Type B pancreatic cell (in vitro differentiated cells): ENCODE data around the gene CES3. TPM values are rescaled to one million over a fixed set of nuclear protein-coding genes. Genes with fewer than 3 reads are reported as not detected.
A peak's percentile ranks its signal among the peaks of the same experiment; 100 is the strongest.

ENCODE experiments used
- DNase-seq: peaks from one replicate; pipeline ENCODE4 v3.0.0; 2021; ENCODE audit warnings: mixed read lengths; ENCODE audit not compliant: unreplicated experiment; ENCODE audit errors: extremely low spot score
- H3K27ac Mint-ChIP-seq: 2 replicates; pipeline ENCODE4 v1.8.0; 2021; ENCODE audit warnings: mild to moderate bottlenecking, mixed read lengths
- H3K27me3 Mint-ChIP-seq: 2 replicates; pipeline ENCODE4 v1.8.0; 2021; ENCODE audit warnings: mixed read lengths
- H3K36me3 Mint-ChIP-seq: 2 replicates; pipeline ENCODE4 v1.8.0; 2021; ENCODE audit warnings: mixed read lengths
- H3K4me1 Mint-ChIP-seq: one replicate; pipeline ENCODE4 v1.8.0; 2021; ENCODE audit warnings: mixed read lengths; ENCODE audit not compliant: unreplicated experiment
- H3K4me3 Mint-ChIP-seq: 2 replicates; pipeline ENCODE4 v1.8.0; 2021; ENCODE audit warnings: mild to moderate bottlenecking, mixed read lengths
- H3K9me3 Mint-ChIP-seq: 2 replicates; pipeline ENCODE4 v1.8.0; 2021; ENCODE audit warnings: mixed read lengths
- CTCF ChIP-seq: fragments of 200-600 bp; sonication (generic); conservative IDR thresholded peaks from 2 replicates; pipeline ENCODE4 v1.5.0; 2021; ENCODE audit warnings: antibody characterized with exemption, mild to moderate bottlenecking
- total RNA-seq: library from RNA; stranded (reverse); gene quantifications from 2 replicates; pipeline ENCODE4 v1.2.1, GENCODE V29; 2021; ENCODE audit warnings: low replicate concordance

Gene CES3
- total RNA-seq, 1 donor from 2014 or later = 1.1 TPM

- Mint-ChIP-seq H3K36me3 (no peaks in the 10 kb centered on the region), H3K4me1 (peaks cover 33% of the 10 kb centered on the region), H3K9me3 (no peaks in the 10 kb centered on the region), H3K4me3 (no peak overlapping the region), H3K27ac (no peak overlapping the region), H3K27me3 (peaks cover 6% of the 10 kb centered on the region)
- no peak for TF ChIP-seq CTCF
- DNase-seq = peak; percentile 45
Observed at GRCh38 chr16:67021321-67021720, 60.3 kb downstream of the CES3 start.

- DNase-seq = no peak
- H3K4me3 Mint-ChIP-seq = no peak overlapping the region
- H3K36me3 Mint-ChIP-seq = no peaks in the 10 kb centered on the region
- H3K9me3 Mint-ChIP-seq = no peaks in the 10 kb centered on the region
- H3K27ac Mint-ChIP-seq = no peak overlapping the region
- no peak for TF ChIP-seq CTCF
- peaks cover 28% of the 10 kb centered on the region for H3K4me1 Mint-ChIP-seq
- H3K27me3 Mint-ChIP-seq = peaks cover 5% of the 10 kb centered on the region
Observed at GRCh38 chr16:67022531-67023214, 61.6 kb downstream of the CES3 start.

DNA sequence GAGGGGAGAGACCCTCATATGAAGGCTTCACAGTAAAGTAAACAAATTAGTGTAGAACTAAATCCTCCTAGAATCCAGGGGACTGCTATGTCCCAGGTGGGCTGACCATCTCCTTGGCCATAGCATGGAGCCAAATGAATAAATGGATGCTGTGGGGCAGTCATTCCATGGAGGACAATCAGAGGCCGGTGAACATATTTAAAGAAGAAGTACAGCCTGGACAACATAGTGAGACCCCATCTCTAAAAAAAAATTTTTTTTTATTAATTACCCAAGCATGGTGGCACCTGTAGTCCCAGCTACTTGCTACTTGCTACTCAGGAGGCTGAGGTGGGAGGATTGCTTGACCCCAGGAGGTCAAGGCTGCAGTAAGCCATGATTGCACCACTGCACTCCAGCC lies 62.6 kb downstream of the CES3 start:
- no peaks in the 10 kb centered on the region for H3K36me3 Mint-ChIP-seq
- peaks cover 28% of the 10 kb centered on the region for H3K4me1 Mint-ChIP-seq
- DNase-seq = no peak
- H3K9me3 Mint-ChIP-seq = no peaks in the 10 kb centered on the region
- no peak overlapping the region for H3K27ac Mint-ChIP-seq
- H3K27me3 Mint-ChIP-seq = peaks cover 3% of the 10 kb centered on the region
- no peak overlapping the region for H3K4me3 Mint-ChIP-seq
- no peak for TF ChIP-seq CTCF

Other genes with a start within 250 kb of the CES3 start
- gene DYNC1LI2, start 209.7 kb upstream of the CES3 start, total RNA-seq = 113 and 135 TPM in 2 replicates
- gene TERB1, start 159.7 kb upstream of the CES3 start, total RNA-seq = 0.41 TPM in 1 of 2 replicates, not detected in the other
- gene NAE1, start 130.3 kb upstream of the CES3 start, total RNA-seq = 69.4 and 92.5 TPM in 2 replicates
- gene CA7, start 116.9 kb upstream of the CES3 start, total RNA-seq = 0.70 and 1.2 TPM in 2 replicates
- gene PDP2, start 80.8 kb upstream of the CES3 start, total RNA-seq = 16.1 and 18.5 TPM in 2 replicates
- 0.55 and 1.7 TPM in 2 replicates for gene CDH16, start 42.4 kb upstream of the CES3 start, total RNA-seq
- gene RRAD, start 35.7 kb upstream of the CES3 start, total RNA-seq = 1.3 and 2.5 TPM in 2 replicates
- 71.3 and 74.2 TPM in 2 replicates for gene CIAO2B, start 26.9 kb upstream of the CES3 start, total RNA-seq
- 44.9 and 54.1 TPM in 2 replicates for gene CES2, start 25.8 kb upstream of the CES3 start, total RNA-seq
- gene CES4A, start 27.3 kb downstream of the CES3 start, total RNA-seq = 11.5 and 13.9 TPM in 2 replicates
- 48.8 and 77.1 TPM in 2 replicates for gene CBFB, start 67.9 kb downstream of the CES3 start, total RNA-seq
- 22.8 and 26.8 TPM in 2 replicates for gene PHAF1, start 148.7 kb downstream of the CES3 start, total RNA-seq
- 9.7 and 11.0 TPM in 2 replicates for gene B3GNT9, start 189.7 kb downstream of the CES3 start, total RNA-seq
- gene TRADD, start 198.6 kb downstream of the CES3 start, total RNA-seq = 6.2 and 14.8 TPM in 2 replicates
- 4.5 and 9.2 TPM in 2 replicates for gene FBXL8, start 198.7 kb downstream of the CES3 start, total RNA-seq
- 10.4 and 11.1 TPM in 2 replicates for gene HSF4, start 203.5 kb downstream of the CES3 start, total RNA-seq
- gene NOL3, start 209.3 kb downstream of the CES3 start, total RNA-seq = 8.4 and 17.5 TPM in 2 replicates
- gene MATCAP1, start 222.7 kb downstream of the CES3 start, total RNA-seq = 43.5 and 77.8 TPM in 2 replicates
- 0.41 and 0.86 TPM in 2 replicates for gene EXOC3L1, start 228.9 kb downstream of the CES3 start, total RNA-seq
- gene E2F4, start 230.9 kb downstream of the CES3 start, total RNA-seq = 68.8 and 84.5 TPM in 2 replicates
- gene ELMO3, start 237.9 kb downstream of the CES3 start, total RNA-seq = 9.6 and 19.8 TPM in 2 replicates